GM21723 (cell line): ENCODE results near the gene SRGAP1.

ENCODE experiments used
- ATAC-seq: cut with Tn5 transposase; IDR thresholded peaks from one replicate; pipeline ENCODE4 v1.9.1; 2021; ENCODE audit warnings: mild to moderate bottlenecking, moderate library complexity; ENCODE audit not compliant: unreplicated experiment

SRGAP1 gene

GRCh38 chr12:64077922-64078321 is 233.4 kb downstream of the SRGAP1 start:
- ATAC-seq, result no peak

GRCh38 chr12:64080319-64081007 is 236.0 kb downstream of the SRGAP1 start:
- ATAC-seq, result no peak

- no peak for ATAC-seq
Observed at GRCh38 chr12:64081008-64081404, 236.5 kb downstream of the SRGAP1 start.

GRCh38 chr12:64082116-64082515 is 237.6 kb downstream of the SRGAP1 start:
- no peak for ATAC-seq

- no peak for ATAC-seq
Observed at GRCh38 chr12:64082866-64083268, 238.4 kb downstream of the SRGAP1 start.

GRCh38 chr12:64083285-64084210 is 239.0 kb downstream of the SRGAP1 start:
- no peak for ATAC-seq

- ATAC-seq, result no peak
Observed at GRCh38 chr12:64085154-64085553, 240.7 kb downstream of the SRGAP1 start.

GRCh38 chr12:64085996-64086395 is 241.5 kb downstream of the SRGAP1 start:
- no peak for ATAC-seq

- ATAC-seq, result no peak
Observed at GRCh38 chr12:64086946-64087345, 242.4 kb downstream of the SRGAP1 start.

- no peak for ATAC-seq
Observed at GRCh38 chr12:64087761-64088160, 243.3 kb downstream of the SRGAP1 start.

GRCh38 chr12:64088431-64089349 is 244.2 kb downstream of the SRGAP1 start:
- ATAC-seq, result no peak

GRCh38 chr12:64090047-64090446 is 245.5 kb downstream of the SRGAP1 start:
- ATAC-seq, result no peak

GRCh38 chr12:64091186-64091585 is 246.7 kb downstream of the SRGAP1 start:
- ATAC-seq, result no peak

GRCh38 chr12:64092507-64093196 is 248.2 kb downstream of the SRGAP1 start:
- no peak for ATAC-seq

GRCh38 chr12:64093689-64094088 is 249.2 kb downstream of the SRGAP1 start:
- no peak for ATAC-seq

GRCh38 chr12:64097366-64098105 is 253.0 kb downstream of the SRGAP1 start:
- ATAC-seq, result no peak

GRCh38 chr12:64098709-64099354 is 254.3 kb downstream of the SRGAP1 start:
- ATAC-seq, result no peak

GRCh38 chr12:64099397-64099796 is 254.9 kb downstream of the SRGAP1 start:
- ATAC-seq, result no peak

- ATAC-seq, result no peak
Observed at GRCh38 chr12:64102339-64102738, 257.8 kb downstream of the SRGAP1 start.
